Ramos (cell line): ENCODE measurements around the gene PSME1.

Experiments used
- in situ Hi-C: fragments of 300-500 bp; cut with MboI; formaldehyde crosslinking; loops from one replicate; pipeline ENCODE4 v1.14.3; 2022; ENCODE audit warnings: low sequenced_read_pairs; ENCODE audit not compliant: unreplicated experiment

PSME1 gene

GRCh38 chr14:24184104-24184970 lies 48.3 kb downstream of the PSME1 start:
- in situ Hi-C loops, result no loop called here

GRCh38 chr14:24185026-24185425 lies 49.0 kb downstream of the PSME1 start:
- in situ Hi-C loops, result no loop called here

- in situ Hi-C loops, result no loop called here
These were observed 49.7 kb downstream of the PSME1 start for GRCh38 chr14:24185741-24186140.

- in situ Hi-C loops, result no loop called here
These were observed 51.0 kb downstream of the PSME1 start for GRCh38 chr14:24186831-24187538.

- in situ Hi-C loops, result no loop called here
These were observed 51.5 kb downstream of the PSME1 start for GRCh38 chr14:24187539-24187915.
